HepG2 (cell line): ENCODE measurements around the gene PDGFB. TPM values are rescaled to one million over a fixed set of nuclear protein-coding genes. Genes with fewer than 3 reads are reported as not detected.

Experiments used
- AHR ChIP-seq: IDR thresholded peaks from 2 replicates; pipeline ENCODE4 v1.6.1; 2018; ENCODE audit warnings: missing genetic modification reagents, missing compliant biosample characterization
- ETV6 ChIP-seq: sonication (generic); formaldehyde crosslinking; conservative IDR thresholded peaks from 2 replicates; pipeline ENCODE4 v1.4.0; 2020; ENCODE audit warnings: missing genetic modification reagents
- FOXA3 ChIP-seq: IDR thresholded peaks from 2 replicates; pipeline ENCODE4 v1.6.1; 2016; ENCODE audit warnings: missing genetic modification reagents, missing compliant biosample characterization
- MAFF ChIP-seq: IDR thresholded peaks from 2 replicates; pipeline ENCODE4 v1.6.1; 2011; ENCODE audit warnings: low read depth, low read length, improper control_type of control experiment
- MEIS2 ChIP-seq: sonication (generic); formaldehyde crosslinking; IDR thresholded peaks from 2 replicates; pipeline ENCODE4 v1.9.0; 2021; ENCODE audit warnings: mild to moderate bottlenecking, missing genetic modification reagents
- MXI1 ChIP-seq: IDR thresholded peaks from 3 replicates; pipeline ENCODE4 v1.6.1; 2012; ENCODE audit warnings: low read depth, low read length, inconsistent platforms, borderline replicate concordance
- NFE2L1 ChIP-seq: sonication (generic); formaldehyde crosslinking; IDR thresholded peaks from 2 replicates; pipeline ENCODE4 v1.4.0; 2020; ENCODE audit warnings: missing genetic modification reagents, mild to moderate bottlenecking, borderline replicate concordance
- NR2F6 ChIP-seq, 2 experiments: IDR thresholded peaks; 2 replicates each; pipeline ENCODE4 v1.6.1; 2016; ENCODE audit warnings: antibody characterized with exemption in 1 of 2, mild to moderate bottlenecking in 1 of 2
- PHF21A ChIP-seq: sonication (generic); formaldehyde crosslinking; IDR thresholded peaks from 2 replicates; pipeline ENCODE4 v1.5.0; 2020; ENCODE audit warnings: mild to moderate bottlenecking, missing genetic modification reagents
- ZFP36L1 ChIP-seq: sonication (generic); formaldehyde crosslinking; IDR thresholded peaks from 2 replicates; pipeline ENCODE4 v1.8.0; 2022; ENCODE audit warnings: mild to moderate bottlenecking, missing genetic modification reagents, moderate library complexity
- ZNF234 ChIP-seq: sonication (generic); formaldehyde crosslinking; conservative IDR thresholded peaks from 2 replicates; pipeline ENCODE4 v1.5.1; 2020; ENCODE audit warnings: mild to moderate bottlenecking, missing genetic modification reagents
- ZNF260 ChIP-seq: sonication (generic); formaldehyde crosslinking; IDR thresholded peaks from 2 replicates; pipeline ENCODE4 v1.4.0; 2020; ENCODE audit warnings: missing genetic modification reagents, low read depth, mild to moderate bottlenecking, borderline replicate concordance
- ZNF441 ChIP-seq: sonication (generic); formaldehyde crosslinking; IDR thresholded peaks from 2 replicates; pipeline ENCODE4 v1.7.0; 2021; ENCODE audit warnings: missing genetic modification reagents, borderline replicate concordance
- ZNF567 ChIP-seq: sonication (generic); formaldehyde crosslinking; IDR thresholded peaks from 2 replicates; pipeline ENCODE4 v1.8.1; 2023; ENCODE audit warnings: mild to moderate bottlenecking, missing genetic modification reagents, borderline replicate concordance
- ZNF589 ChIP-seq: sonication (generic); formaldehyde crosslinking; conservative IDR thresholded peaks from 2 replicates; pipeline ENCODE4 v1.8.0; 2022; ENCODE audit warnings: mild to moderate bottlenecking, moderate library complexity, missing genetic modification reagents
- ZNF850 ChIP-seq: sonication (generic); formaldehyde crosslinking; conservative IDR thresholded peaks from 2 replicates; pipeline ENCODE4 v1.9.0; 2021; ENCODE audit warnings: mild to moderate bottlenecking, missing genetic modification reagents
- ZNF883 ChIP-seq: sonication (generic); formaldehyde crosslinking; IDR thresholded peaks from 2 replicates; pipeline ENCODE4 v1.5.1; 2020; ENCODE audit warnings: mild to moderate bottlenecking, missing genetic modification reagents; ENCODE audit errors: not compliant biosample characterization
- ZZZ3 ChIP-seq: sonication (generic); formaldehyde crosslinking; IDR thresholded peaks from 2 replicates; pipeline ENCODE4 v1.4.0; 2020; ENCODE audit warnings: missing genetic modification reagents, mild to moderate bottlenecking, borderline replicate concordance
- polyA plus RNA-seq, 8 experiments: library from polyadenylated mRNA; depleted of rRNA in 3 of 8; stranded (reverse) in 7 of 8; unstranded in 1 of 8; fragments of >200 nt; fragmentation: Illumina TruSeq in 4 of 8; extraction: Trizol in 4 of 8; gene quantifications; 2 replicates each; pipeline versions ENCODE4 v1.2.1 to v1.2.3, GENCODE V29; 2011 to 2016; ENCODE audit warnings: low read depth in 4 of 8, missing spikeins in 1 of 8, mixed read lengths in 1 of 8; ENCODE audit not compliant: insufficient read depth in 1 of 8
- total RNA-seq, 5 experiments: library from RNA; depleted of rRNA; stranded (reverse); fragments of >200 nt; fragmentation: Illumina TruSeq; extraction: Trizol; gene quantifications; 2 replicates each; pipeline ENCODE4 v1.2.3, GENCODE V29; 2016; ENCODE audit warnings: low read depth in 1 of 5
- TF ChIP-seq, protein P1 (sequence below): sonication (generic); formaldehyde crosslinking; IDR thresholded peaks from 2 replicates; pipeline ENCODE4 v1.4.0; 2020; ENCODE audit warnings: missing genetic modification reagents
- TF ChIP-seq, protein P2 (sequence below), 2 experiments: sonication (generic) in 1 of 2; formaldehyde crosslinking in 1 of 2; IDR thresholded peaks; 2 replicates each; pipeline versions ENCODE4 v1.4.0 to v1.6.1; 2018 to 2020; ENCODE audit warnings: missing genetic modification reagents in 2 of 2, borderline replicate concordance in 1 of 2, low read depth in 1 of 2, mild to moderate bottlenecking in 1 of 2, missing biosample characterization in 1 of 2
- TF ChIP-seq, protein P3 (sequence below): sonication (generic); formaldehyde crosslinking; conservative IDR thresholded peaks from 2 replicates; pipeline ENCODE4 v1.8.1; 2023; ENCODE audit warnings: missing genetic modification reagents

PDGFB gene
- total and polyA plus RNA-seq, 2 of the 13 experiments (the other 11 are each of a cell fraction or from before 2014, with no cell fraction given) = 1.4 to 10.1 TPM

DNA sequence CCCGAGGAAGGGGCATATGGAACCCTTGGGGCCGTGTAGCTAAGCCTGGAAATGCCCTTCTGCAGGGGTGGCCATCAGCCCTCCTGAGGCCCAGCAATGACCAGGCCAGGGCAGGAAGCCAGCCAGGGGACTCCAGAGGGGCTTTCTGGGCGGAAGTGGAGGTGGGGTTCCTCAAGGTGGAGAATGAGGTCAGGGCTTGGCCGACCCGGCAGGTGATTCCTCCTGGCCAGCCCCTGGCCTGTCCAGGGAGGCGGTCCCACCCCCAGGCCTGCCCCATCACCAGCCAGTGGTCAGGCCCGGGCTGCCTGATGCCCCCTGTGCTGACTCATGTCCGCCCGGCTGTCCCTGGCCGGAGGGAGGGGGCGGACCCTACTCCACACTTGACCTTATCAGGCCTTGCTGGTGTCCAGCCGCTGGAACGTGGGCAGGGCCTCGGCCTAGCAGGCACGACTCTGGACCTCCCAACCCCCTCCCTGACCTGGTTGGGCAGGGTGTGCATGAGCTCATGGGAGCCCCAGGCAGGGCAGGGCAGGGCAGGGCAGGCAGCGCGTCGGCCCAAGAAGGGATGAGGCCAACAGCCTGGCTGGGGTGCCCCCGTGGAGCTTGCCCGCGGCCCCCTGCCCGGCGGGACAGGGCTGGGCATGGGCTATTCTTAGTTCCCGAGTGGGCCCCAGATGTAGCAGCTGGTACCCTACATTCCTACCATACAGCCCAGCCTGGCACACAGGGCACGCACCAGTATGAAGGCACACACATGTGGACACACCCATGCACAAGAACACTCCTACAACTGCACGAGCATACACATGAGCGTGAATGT lies 38.8 kb upstream of the PDGFB start (continued):
- TF ChIP-seq, protein P1, sequence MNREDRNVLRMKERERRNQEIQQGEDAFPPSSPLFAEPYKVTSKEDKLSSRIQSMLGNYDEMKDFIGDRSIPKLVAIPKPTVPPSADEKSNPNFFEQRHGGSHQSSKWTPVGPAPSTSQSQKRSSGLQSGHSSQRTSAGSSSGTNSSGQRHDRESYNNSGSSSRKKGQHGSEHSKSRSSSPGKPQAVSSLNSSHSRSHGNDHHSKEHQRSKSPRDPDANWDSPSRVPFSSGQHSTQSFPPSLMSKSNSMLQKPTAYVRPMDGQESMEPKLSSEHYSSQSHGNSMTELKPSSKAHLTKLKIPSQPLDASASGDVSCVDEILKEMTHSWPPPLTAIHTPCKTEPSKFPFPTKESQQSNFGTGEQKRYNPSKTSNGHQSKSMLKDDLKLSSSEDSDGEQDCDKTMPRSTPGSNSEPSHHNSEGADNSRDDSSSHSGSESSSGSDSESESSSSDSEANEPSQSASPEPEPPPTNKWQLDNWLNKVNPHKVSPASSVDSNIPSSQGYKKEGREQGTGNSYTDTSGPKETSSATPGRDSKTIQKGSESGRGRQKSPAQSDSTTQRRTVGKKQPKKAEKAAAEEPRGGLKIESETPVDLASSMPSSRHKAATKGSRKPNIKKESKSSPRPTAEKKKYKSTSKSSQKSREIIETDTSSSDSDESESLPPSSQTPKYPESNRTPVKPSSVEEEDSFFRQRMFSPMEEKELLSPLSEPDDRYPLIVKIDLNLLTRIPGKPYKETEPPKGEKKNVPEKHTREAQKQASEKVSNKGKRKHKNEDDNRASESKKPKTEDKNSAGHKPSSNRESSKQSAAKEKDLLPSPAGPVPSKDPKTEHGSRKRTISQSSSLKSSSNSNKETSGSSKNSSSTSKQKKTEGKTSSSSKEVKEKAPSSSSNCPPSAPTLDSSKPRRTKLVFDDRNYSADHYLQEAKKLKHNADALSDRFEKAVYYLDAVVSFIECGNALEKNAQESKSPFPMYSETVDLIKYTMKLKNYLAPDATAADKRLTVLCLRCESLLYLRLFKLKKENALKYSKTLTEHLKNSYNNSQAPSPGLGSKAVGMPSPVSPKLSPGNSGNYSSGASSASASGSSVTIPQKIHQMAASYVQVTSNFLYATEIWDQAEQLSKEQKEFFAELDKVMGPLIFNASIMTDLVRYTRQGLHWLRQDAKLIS = no peak
- peak; percentile 79; the same call in 1 of the 2 replicates for TF ChIP-seq ZNF441 (CRISPR knock-in tag)
- peak; percentile 82 for TF ChIP-seq PHF21A (CRISPR knock-in tag)
- TF ChIP-seq NFE2L1 (CRISPR knock-in tag) = peak; percentile 84; the same call in 1 of the 2 replicates
- TF ChIP-seq ZZZ3 = peak; percentile 88; the same call in 1 of the 2 replicates
- TF ChIP-seq ETV6 (CRISPR knock-in tag) = no peak
- TF ChIP-seq ZNF260 = no peak
- no peak for TF ChIP-seq ZNF883 (CRISPR knock-in tag)
- no peak for TF ChIP-seq AHR (CRISPR knock-in tag)
- peak; percentile 36; the same call in 1 of the 3 replicates for TF ChIP-seq MXI1
- TF ChIP-seq, protein P2, sequence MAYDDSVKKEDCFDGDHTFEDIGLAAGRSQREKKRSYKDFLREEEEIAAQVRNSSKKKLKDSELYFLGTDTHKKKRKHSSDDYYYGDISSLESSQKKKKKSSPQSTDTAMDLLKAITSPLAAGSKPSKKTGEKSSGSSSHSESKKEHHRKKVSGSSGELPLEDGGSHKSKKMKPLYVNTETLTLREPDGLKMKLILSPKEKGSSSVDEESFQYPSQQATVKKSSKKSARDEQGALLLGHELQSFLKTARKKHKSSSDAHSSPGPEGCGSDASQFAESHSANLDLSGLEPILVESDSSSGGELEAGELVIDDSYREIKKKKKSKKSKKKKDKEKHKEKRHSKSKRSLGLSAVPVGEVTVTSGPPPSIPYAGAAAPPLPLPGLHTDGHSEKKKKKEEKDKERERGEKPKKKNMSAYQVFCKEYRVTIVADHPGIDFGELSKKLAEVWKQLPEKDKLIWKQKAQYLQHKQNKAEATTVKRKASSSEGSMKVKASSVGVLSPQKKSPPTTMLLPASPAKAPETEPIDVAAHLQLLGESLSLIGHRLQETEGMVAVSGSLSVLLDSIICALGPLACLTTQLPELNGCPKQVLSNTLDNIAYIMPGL (CRISPR knock-in tag; IDR thresholded peaks at IDR 0.05; ENCODE audit: borderline replicate concordance in 1 of 2, low read depth in 1 of 2) = peak in 1 of 2 experiments; percentile 80; a peak in 2 of 4 replicates
- peak; percentile 87; the same call in 1 of the 2 replicates for TF ChIP-seq ZFP36L1
- TF ChIP-seq ZNF234 (CRISPR knock-in tag) = no peak
- peak; percentile 60; the same call in 1 of the 2 replicates for TF ChIP-seq NR2F6 (IDR thresholded peaks at IDR 0.05)
- TF ChIP-seq NR2F6 (CRISPR knock-in tag; IDR thresholded peaks at IDR 0.05) = peak; percentile 97
- TF ChIP-seq MAFF = peak; percentile 43; the same call in 1 of the 2 replicates
- no peak for TF ChIP-seq ZNF589
- TF ChIP-seq, protein P3, sequence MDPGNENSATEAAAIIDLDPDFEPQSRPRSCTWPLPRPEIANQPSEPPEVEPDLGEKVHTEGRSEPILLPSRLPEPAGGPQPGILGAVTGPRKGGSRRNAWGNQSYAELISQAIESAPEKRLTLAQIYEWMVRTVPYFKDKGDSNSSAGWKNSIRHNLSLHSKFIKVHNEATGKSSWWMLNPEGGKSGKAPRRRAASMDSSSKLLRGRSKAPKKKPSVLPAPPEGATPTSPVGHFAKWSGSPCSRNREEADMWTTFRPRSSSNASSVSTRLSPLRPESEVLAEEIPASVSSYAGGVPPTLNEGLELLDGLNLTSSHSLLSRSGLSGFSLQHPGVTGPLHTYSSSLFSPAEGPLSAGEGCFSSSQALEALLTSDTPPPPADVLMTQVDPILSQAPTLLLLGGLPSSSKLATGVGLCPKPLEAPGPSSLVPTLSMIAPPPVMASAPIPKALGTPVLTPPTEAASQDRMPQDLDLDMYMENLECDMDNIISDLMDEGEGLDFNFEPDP (CRISPR knock-in tag) = no peak
- TF ChIP-seq MEIS2 (CRISPR knock-in tag) = peak; percentile 90; the same call in 1 of the 2 replicates
- no peak for TF ChIP-seq ZNF850 (CRISPR knock-in tag)
- peak; percentile 81 for TF ChIP-seq FOXA3 (CRISPR knock-in tag)
- TF ChIP-seq ZNF567 (CRISPR knock-in tag) = no peak; the same call in 1 of the 2 replicates
